BJ (cell line): ENCODE measurements around the gene SMC5. TPM values are rescaled to one million over a fixed set of nuclear protein-coding genes. Genes with fewer than 3 reads are reported as not detected.

ENCODE experiments used
- CTCF ChIA-PET: fragments of 350-600 bp; formaldehyde crosslinking; extraction: SDS; loops from one replicate; lab custom pipeline; 2021; ENCODE audit warnings: antibody characterized with exemption, inconsistent platforms; lab: Yijun Ruan, JAX
- POLR2A ChIA-PET: fragments of 300-600 bp; sonication (Branson Sonifier 250); formaldehyde crosslinking; extraction: SDS; loops from one replicate; lab custom pipeline; 2021; ENCODE audit warnings: antibody characterized with exemption; lab: Charles Lee
- DNase-seq: peaks from one replicate; pipeline ENCODE4 v3.0.0-alpha.2; 2011; ENCODE audit warnings: low read depth
- H3K27me3 ChIP-seq: 2 replicates; pipeline ENCODE4 v1.6.0; 2011; ENCODE audit warnings: low read length; ENCODE audit not compliant: control insufficient read depth, insufficient read depth
- H3K36me3 ChIP-seq: 2 replicates; pipeline ENCODE4 v1.5.1; 2011; ENCODE audit warnings: low read length; ENCODE audit not compliant: control insufficient read depth, insufficient read depth
- H3K4me3 ChIP-seq: 2 replicates; pipeline ENCODE4 v1.5.1; 2011; ENCODE audit warnings: low read depth, mild to moderate bottlenecking, control low read depth, low read length
- CTCF ChIP-seq: IDR thresholded peaks from 2 replicates; pipeline ENCODE4 v1.5.1; 2011; ENCODE audit warnings: low read depth, mild to moderate bottlenecking, control low read depth, inconsistent platforms, low read length, moderate library complexity; ENCODE audit not compliant: insufficient read depth
- polyA plus RNA-seq: library from polyadenylated mRNA; depleted of rRNA; stranded (reverse); fragments of >200 nt; gene quantifications from 2 replicates; pipeline ENCODE4 v1.2.3, GENCODE V29; 2011

Gene SMC5
- polyA plus RNA-seq, 1 experiment = 7.9 TPM

DNA sequence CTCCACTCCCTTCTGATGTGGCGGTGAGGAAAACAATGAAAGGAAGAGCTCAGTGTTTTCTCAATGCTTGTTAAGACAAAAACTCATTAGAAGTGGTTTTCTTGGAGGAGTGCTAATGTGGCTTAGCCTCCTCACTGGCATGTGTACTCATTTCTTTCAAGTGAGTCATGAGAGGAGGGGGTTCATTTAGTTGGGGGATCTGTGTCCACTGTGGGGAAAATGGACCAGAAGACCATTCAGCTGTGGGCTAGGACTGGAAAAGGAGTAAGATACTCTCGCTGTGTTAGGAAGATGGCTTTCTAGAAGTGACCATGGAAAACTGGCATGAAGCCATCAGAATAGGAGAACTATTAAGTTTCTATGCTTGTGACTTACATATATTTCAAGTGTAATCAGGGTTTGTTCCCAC, 132.2 kb downstream of the SMC5 start:
- DNase-seq = no peak
- Histone ChIP-seq H3K4me3 (no peak overlapping the region), H3K36me3 (peaks cover 4% of the 10 kb centered on the region; the same call in 1 of the 2 replicates), H3K27me3 (no peaks in the 10 kb centered on the region)
- ChIA-PET POLR2A (no interaction called here), CTCF (interaction anchor here (0.8 to 1.1 kb wide), 2 partner anchors 11 to 94 kb away, joined by 3 to 5 read pairs; no protein-coding TSS in a partner anchor)
- no peak for TF ChIP-seq CTCF

GRCh38 chr9:70392189-70392588, 133.4 kb downstream of the SMC5 start:
- Histone ChIP-seq H3K36me3 (peaks cover 1% of the 10 kb centered on the region; the same call in 1 of the 2 replicates), H3K27me3 (no peaks in the 10 kb centered on the region), H3K4me3 (no peak overlapping the region)
- no peak for TF ChIP-seq CTCF
- ChIA-PET CTCF (no interaction called here), POLR2A (no interaction called here)
- DNase-seq = no peak

- no peaks in the 10 kb centered on the region; the same call in 1 of the 2 replicates for H3K36me3 ChIP-seq
- H3K4me3 ChIP-seq = no peak overlapping the region
- H3K27me3 ChIP-seq = no peaks in the 10 kb centered on the region
- no peak for DNase-seq
- TF ChIP-seq CTCF = no peak
- ChIA-PET CTCF (interaction anchor here (0.7 to 1.3 kb wide), 2 partner anchors 9 to 937 kb away, joined by 3 read pairs; no protein-coding TSS in a partner anchor), POLR2A (interaction anchor here (0.5 to 0.6 kb wide), 2 partner anchors 215 to 217 kb away, joined by 3 read pairs; no protein-coding TSS in a partner anchor)
Observed at GRCh38 chr9:70392850-70393249, 134.1 kb downstream of the SMC5 start.

GRCh38 chr9:70395652-70396051, 136.9 kb downstream of the SMC5 start:
- no peaks in the 10 kb centered on the region for H3K27me3 ChIP-seq
- TF ChIP-seq CTCF = no peak
- H3K4me3 ChIP-seq = no peak overlapping the region
- ChIA-PET POLR2A (no interaction called here), CTCF (no interaction called here)
- no peak for DNase-seq
- no peaks in the 10 kb centered on the region; the same call in none of the 2 replicates for H3K36me3 ChIP-seq

DNA sequence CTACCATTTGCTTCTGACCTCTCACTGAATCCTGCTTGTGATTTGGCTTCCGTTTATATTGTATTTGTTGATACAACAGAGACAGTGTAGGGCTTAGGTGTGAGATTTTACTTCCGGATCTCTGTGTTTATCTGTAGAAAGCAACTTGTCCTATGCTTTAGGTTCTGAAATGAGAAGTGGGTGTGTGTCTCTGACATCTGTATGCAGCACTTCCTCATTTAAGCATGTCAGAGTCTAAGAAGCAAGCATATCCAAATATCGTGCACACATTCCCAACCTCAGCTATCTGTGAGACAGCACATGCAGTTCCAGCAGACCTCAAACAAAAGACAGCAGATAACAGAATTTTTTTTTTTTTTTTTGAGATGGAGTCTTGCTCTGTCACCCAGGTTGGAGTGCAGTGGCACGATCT, 139.4 kb downstream of the SMC5 start:
- no peak overlapping the region for H3K4me3 ChIP-seq
- ChIA-PET CTCF (interaction anchor here (1.8 kb wide), 1 partner anchor 202 kb away, joined by 3 read pairs; no protein-coding TSS in a partner anchor), POLR2A (no interaction called here)
- H3K27me3 ChIP-seq = no peaks in the 10 kb centered on the region
- no peaks in the 10 kb centered on the region; the same call in none of the 2 replicates for H3K36me3 ChIP-seq
- DNase-seq = no peak
- TF ChIP-seq CTCF = no peak
